GM19328 (cell line): ENCODE measurements around the gene PAPOLG.
"Not testable (repeated sequence)": the region's sequence is repeated elsewhere in the genome, so short reads cannot be mapped to it uniquely, and the experiment has no call there.

Experiments
- ATAC-seq: cut with Tn5 transposase; IDR thresholded peaks from one replicate; pipeline ENCODE4 v1.9.1; 2021; ENCODE audit warnings: mild to moderate bottlenecking, moderate library complexity; ENCODE audit not compliant: unreplicated experiment

Gene PAPOLG

GRCh38 chr2:60821587-60822302 is 65.7 kb downstream of the PAPOLG start:
- ATAC-seq: no peak

- ATAC-seq: no peak
These were observed 66.9 kb downstream of the PAPOLG start for GRCh38 chr2:60822987-60823386.

DNA sequence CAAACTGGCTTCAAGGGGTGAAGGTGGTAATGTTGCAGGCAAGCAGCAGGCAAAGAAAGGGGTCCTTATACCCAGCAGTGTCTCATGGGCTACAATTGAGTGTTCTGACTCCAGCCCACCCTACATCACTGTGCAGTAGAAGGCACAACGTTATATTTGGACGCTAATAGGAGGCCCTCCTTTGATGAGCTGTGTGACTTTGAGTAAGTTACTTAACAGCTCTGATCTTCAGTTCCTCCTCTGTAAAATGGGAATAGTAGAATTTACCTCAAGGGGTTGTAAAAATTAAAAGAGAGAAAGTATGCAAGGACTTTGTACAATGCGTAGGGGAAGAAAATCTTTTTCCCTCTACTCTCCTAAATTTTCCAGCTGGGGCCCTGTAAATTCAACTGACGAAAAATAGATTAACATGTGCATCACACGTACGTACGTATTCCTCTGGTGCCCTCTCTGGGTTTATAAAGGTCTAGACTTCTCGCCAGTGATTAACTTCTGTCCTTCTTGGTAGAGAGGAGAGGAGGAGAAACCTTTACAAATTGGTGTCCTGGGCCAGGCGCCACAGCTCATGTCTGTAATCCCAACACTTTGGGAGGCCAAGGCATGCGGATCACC is 67.7 kb downstream of the PAPOLG start:
- ATAC-seq: no peak

DNA sequence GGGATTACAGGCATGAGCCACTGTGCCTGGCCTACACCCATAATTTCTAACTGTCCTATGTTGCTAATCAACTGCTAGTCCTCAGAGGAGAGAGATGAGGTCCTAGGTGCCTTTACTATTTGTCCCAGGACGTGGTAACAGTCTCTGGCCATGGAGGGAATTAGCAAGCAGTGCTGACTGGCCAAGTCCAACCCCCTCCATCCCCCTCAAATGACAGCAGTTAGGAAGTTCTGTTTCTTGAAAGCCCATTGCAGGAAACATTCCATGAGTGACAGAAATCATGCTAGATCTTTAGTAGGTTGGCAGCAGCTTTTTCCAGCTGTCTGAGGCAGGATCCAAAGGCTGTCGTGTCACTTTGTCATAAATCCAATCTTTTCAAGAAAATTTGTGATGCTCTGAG is 69.6 kb downstream of the PAPOLG start:
- no peak for ATAC-seq

GRCh38 chr2:60826111-60826510 is 70.0 kb downstream of the PAPOLG start:
- no peak for ATAC-seq

GRCh38 chr2:60826860-60827259 is 70.8 kb downstream of the PAPOLG start:
- ATAC-seq: not testable (repeated sequence)

GRCh38 chr2:60827369-60827768 is 71.3 kb downstream of the PAPOLG start:
- no peak for ATAC-seq

- ATAC-seq: no peak
These were observed 74.9 kb downstream of the PAPOLG start for GRCh38 chr2:60830991-60831390.

GRCh38 chr2:60831921-60832320 is 75.9 kb downstream of the PAPOLG start:
- no peak for ATAC-seq

DNA sequence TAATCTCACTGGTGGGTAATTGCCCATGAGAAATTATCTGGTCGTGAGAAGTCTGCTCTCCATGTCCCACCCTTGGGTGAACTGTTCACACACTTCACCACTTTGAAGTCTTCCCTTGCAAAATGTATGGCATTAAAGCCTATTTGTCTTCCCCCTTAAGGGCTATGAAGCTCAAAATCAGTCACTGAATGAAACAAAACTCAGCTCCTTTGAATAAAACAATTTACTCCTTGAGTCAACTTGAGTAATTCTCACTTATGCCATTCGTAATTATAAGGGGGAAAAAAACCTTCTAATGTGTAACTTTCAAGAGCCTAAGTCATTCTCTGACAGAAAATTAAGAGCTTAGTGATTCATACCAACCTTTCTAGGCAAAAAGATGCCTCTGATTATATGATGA is 76.6 kb downstream of the PAPOLG start:
- no peak for ATAC-seq

GRCh38 chr2:60834270-60834717 is 78.2 kb downstream of the PAPOLG start:
- ATAC-seq: no peak

DNA sequence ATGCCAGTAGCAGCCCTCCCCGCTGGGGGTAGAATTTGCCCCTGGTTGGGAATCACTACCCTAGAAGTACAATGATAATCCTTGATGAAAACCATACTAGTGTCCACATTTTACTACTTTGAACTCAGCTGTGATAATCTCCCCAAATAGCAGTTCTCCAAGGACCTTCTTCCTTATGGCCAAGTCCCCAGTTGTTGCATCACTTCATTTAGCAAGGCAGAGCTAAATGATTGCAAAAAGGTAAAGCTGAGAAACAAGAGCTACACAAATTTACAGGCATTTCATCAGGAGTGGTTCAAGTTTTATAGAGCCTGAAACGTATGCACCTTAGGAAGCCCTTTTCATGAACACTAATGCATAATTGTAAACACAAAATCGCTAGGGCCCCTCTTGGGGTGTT is 80.4 kb downstream of the PAPOLG start:
- ATAC-seq: no peak

- no peak for ATAC-seq
These were observed 81.1 kb downstream of the PAPOLG start for GRCh38 chr2:60837123-60837522.

GRCh38 chr2:60838481-60838880 is 82.4 kb downstream of the PAPOLG start:
- no peak for ATAC-seq

- peak; percentile 64 for ATAC-seq
These were observed 83.2 kb downstream of the PAPOLG start for GRCh38 chr2:60839126-60839813.

- ATAC-seq: peak; percentile 43
These were observed 84.8 kb downstream of the PAPOLG start for GRCh38 chr2:60840880-60841279.

- no peak for ATAC-seq
These were observed 86.9 kb downstream of the PAPOLG start for GRCh38 chr2:60843006-60843405.

DNA sequence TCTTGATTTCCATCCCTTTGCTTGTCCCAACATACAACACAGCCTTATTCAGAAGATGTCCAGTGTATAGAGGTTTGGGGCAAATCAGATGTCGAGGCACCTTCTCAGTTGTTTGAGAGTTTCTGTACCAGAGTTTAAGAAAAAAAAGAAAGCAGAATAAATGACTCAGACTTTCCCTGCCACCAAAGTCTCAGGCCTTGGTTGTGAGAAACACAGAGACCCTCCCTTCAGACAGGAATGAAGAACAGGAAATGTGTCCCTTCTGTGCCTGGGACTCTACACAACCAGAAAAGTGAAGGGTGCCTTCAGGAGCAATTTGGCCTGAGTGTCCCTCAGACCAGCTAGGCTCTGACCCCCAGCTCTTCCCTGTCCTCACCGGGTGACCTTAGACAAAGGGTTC is 88.0 kb downstream of the PAPOLG start:
- ATAC-seq: no peak

GRCh38 chr2:60847854-60848253 is 91.8 kb downstream of the PAPOLG start:
- ATAC-seq: no peak
